ENCODE measurements around the gene DDX52.

Gene DDX52

DNA sequence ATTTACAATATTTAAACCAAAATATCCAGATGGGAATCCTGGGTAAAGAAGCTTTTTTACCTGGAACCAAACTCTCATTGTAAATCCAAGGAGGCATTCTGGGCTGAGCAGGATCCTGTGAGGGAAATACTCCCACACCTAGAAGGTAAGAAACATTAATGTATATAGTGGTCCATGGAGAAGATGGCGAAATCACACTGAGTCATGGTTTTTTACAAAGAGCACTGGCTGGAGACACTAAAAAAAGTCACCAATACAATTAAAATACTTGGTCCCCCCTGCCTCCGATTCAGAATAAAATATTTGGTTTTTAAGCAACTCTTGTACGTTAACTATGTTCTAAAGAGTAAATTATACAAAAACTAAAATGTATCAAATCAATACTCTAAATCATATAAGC, 67.0 kb downstream of the DDX52 start:
- no peak for DNase-seq (ENCODE audit: low spot score)

DNA sequence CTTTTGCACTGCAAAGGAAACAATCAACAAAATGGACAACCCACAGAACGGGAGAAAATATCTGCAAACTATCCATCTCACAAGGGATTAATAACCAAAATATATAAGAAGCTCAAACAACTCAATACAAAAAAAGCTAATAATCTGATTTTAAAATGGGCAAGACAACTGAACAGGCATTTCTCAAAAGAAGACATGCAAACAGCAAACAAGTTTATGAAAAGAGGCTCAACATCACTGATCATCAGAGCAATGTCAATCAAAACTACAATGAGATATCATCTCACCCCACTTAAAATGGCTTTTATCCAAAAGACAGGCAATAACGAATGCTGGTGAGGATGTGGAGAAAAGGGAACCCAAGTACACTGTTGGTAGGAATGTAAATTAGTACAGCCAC, 68.8 kb downstream of the DDX52 start:
- DNase-seq (ENCODE audit: low spot score): no peak

DNA sequence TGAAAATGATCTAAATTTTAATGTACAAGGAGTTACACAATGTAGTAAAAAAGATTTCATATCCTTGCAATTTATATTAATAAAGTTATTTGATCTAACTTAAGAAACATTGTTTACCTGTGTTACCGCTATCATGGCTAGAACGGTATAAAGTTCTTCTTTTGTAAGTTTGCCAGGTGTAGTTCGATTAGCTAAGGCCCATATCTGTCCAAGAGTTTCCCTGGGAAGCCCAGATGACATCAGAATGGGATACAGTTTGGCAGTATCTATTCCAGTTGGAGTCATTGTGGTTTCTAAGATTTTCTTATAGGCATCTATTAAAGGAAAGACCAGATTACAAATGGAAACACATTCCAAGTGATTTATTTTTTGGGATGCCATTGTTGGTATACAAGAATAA, 71.6 kb downstream of the DDX52 start:
- no peak for DNase-seq (ENCODE audit: low spot score)

DNA sequence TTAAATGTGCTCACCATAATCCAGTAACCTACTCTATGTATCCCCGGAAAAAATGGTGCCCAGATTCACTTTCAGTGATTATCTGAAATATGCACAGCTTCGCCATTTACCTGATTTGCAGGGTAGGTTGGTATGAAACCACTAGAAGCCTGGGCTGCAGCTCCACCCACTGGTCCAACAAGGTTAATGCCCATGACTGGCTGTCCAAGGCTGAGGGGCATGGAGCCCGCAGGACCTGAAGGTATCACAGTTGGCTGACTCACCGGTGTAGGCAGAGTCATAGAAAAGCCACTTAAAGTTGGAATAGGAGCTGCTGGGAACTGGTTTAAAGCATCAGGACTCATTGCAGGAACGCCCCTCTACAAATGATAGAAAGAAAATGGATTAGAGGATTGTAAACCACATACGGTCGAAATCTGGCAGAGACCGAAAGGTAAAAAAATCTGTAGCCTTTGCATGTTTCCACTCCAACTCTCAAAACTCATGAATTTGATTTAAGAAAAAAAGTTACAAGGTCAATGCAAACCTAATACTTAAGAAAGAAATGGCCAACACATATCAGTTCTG, 72.6 kb downstream of the DDX52 start:
- no peak for DNase-seq (ENCODE audit: low spot score)

DNA sequence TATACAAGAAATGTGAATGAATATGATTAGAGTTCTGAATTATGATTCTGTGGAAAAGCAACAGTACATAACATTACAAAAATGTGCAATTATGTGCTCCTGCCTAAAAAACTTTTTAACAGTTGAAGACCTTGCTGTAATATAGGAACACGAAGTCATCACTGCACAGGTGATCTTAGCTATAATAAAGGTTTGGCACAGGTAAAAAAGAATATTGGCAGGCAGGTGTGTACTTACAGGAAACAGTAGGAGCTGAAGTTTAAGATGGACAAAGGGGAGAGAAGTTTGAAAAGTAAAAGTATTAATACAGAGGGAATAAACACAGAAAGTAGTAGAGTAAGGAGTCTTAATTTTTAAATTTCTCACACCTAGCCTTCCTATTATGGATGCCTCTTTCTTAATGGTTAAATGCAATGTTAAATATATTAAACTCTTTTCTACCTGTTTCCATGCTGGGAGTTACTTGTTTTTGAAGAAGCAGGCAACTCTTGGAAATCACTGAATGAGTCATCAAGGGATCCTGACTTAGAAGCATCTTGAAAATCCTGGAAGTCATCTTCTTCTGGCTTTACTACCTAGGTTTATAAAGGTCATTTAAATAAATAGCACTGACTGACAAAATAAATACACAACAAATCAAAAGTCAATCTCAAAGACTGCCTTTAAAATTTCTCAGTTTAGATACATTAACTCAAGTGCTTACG, 74.7 kb downstream of the DDX52 start:
- no peak for DNase-seq (ENCODE audit: low spot score)

DNA sequence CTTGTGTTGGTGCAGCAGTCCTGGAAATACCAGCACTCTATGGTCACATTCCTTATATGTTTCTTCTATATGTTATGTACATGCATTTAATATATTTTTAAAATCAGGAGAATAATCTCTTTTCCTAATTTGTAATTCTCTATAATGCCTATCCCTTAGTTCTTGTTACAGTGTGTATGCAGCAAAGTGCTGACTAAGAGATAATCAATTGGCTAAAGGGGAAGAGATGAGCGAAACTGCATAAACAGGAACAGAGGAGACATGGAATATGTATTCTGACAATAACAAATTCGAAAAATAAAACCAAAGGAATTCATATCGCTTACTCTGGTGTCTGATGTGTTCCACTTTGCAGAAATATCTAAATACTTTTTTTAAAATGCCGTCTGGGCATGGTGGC, 75.7 kb downstream of the DDX52 start:
- DNase-seq (ENCODE audit: low spot score): no peak

DNA sequence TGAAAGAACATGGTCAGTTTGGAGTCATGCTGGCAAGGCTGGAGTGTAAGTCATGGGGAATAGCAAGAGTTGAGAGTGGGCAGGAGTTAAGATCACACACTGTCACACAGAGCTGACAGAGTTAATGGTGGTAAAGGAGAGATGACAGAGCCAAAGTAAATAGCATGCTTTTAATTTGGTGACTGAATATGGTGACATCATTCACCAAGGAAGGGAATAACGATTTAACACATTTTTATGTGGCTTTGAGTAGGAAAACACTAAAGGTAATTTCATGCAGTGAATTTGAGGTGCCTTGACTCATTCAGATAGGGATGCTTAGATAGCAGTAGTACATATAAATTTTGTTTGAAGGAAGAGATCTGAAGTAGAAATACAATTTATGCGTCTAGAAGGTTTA, 76.1 kb downstream of the DDX52 start:
- no peak for DNase-seq (ENCODE audit: low spot score)

DNA sequence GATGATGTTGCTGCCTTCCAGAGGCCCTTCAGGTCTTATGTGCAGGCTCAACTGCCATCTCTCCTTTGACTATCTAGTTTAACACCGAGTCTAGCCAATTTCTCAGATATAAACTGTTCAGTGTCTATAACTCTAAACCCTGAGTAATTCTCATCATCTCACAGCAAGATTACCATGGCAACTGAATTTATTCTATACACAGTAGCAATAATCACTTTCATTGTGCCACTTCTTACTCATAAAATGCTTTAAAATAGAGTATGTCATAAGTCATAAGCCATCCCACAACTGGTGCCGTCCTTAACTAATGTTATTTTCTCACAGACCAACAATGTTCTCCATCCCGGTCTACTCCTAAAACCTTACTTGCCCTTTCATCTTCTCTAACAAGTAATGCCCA, 79.0 kb downstream of the DDX52 start:
- DNase-seq (ENCODE audit: low spot score): peak; percentile 17

DNA sequence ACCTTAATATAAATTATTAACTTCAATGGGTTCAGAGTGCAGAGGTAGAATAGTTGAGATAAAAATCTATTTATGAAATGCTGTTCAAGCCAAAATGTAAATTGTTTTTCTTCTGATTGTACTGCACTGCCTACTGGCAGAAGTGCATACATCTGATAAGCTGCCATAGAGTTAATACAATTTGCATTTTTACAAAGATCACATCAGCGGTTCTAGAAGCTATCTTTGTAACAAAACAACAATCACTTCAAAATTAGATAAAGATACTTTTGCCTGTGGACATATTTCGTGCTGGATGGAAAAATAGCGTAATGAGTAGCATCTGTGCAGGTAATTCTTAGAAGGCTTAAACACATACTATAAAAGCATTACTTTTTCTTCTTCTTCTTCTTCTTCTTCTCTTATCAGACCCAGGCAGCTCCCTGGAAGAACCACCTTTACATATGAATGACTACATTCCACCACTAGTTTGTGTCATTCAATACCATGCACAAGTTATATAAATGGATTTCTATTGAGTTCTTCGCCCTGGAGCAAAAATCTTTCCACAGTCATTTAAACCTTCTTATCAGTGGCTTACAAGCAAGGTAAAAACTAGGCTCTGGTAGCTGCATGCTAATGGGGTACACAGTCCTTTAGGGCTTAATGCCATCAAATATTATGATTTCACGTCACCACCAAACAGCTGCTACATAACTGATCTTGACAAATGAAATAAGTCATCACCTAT, 81.1 kb downstream of the DDX52 start:
- no peak for DNase-seq (ENCODE audit: low spot score)
